Fibroblast of the aortic adventitia (primary cell): ENCODE results near the gene NIPAL1. TPM values are rescaled to one million over a fixed set of nuclear protein-coding genes. Genes with fewer than 3 reads are reported as not detected.

Experiments
- DNase-seq: peaks from one replicate; pipeline ENCODE4 v3.0.0-alpha.2; 2010; ENCODE audit warnings: low read depth
- H3K4me3 ChIP-seq: 2 replicates; pipeline ENCODE4 v1.5.1; 2011; ENCODE audit warnings: low read depth, mild to moderate bottlenecking, control low read depth, low read length, moderate library complexity
- total RNA-seq: library from RNA; depleted of rRNA; stranded (reverse); fragments of >200 nt; gene quantifications from 2 replicates; pipeline ENCODE4 v1.2.3, GENCODE V29; 2012; ENCODE audit warnings: low replicate concordance
- TF ChIP-seq, protein P1 (sequence below): IDR thresholded peaks from 2 replicates; pipeline ENCODE4 v1.5.1; 2011; ENCODE audit warnings: mild to moderate bottlenecking, low read length, control low read depth, inconsistent platforms; ENCODE audit not compliant: insufficient read depth

The NIPAL1 gene
- total RNA-seq, 1 donor = 0.90 TPM

DNA sequence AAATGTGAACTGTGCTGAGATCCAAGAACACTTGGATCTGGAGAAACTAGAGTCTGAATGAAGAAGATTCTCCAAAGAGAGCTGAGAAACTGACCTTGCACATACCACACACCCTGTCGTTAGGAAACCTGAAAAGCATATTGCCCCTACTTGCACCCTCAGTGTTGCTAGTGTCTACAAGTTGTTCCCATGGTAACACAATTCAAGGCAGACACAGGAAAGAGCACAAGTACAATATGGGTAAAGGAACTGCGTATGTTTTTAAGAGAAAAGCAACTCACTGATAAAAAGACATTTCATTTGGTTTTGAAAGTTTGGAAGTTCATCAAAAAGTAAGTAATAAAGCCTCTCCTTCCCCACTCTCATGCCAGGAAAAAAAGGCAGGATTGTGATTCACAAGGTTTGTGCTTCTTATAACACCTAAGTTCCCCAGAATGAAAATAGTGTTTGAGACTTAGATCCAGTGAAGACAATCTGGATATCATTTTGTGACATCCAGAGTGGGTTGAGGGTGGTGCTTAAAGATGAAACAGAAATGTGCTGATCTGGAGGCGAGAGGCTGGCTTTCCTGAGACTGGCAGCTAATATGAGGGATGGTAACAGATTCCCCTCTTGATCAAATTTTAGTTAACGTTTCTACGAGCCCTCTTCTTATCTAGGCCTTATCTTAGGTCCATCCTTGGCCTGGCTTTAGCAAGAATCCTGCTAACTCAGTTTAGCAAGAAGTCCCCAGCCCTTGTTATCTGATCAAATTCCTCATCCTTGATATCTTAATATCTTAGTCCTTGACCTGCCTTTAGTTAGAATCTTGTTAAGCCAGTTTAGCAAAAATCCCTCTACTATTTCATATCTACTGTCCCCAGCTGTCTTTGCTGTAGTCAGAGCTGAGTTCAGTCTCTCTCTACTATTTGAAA lies 42.3 kb downstream of the NIPAL1 start:
- TF ChIP-seq, protein P1, sequence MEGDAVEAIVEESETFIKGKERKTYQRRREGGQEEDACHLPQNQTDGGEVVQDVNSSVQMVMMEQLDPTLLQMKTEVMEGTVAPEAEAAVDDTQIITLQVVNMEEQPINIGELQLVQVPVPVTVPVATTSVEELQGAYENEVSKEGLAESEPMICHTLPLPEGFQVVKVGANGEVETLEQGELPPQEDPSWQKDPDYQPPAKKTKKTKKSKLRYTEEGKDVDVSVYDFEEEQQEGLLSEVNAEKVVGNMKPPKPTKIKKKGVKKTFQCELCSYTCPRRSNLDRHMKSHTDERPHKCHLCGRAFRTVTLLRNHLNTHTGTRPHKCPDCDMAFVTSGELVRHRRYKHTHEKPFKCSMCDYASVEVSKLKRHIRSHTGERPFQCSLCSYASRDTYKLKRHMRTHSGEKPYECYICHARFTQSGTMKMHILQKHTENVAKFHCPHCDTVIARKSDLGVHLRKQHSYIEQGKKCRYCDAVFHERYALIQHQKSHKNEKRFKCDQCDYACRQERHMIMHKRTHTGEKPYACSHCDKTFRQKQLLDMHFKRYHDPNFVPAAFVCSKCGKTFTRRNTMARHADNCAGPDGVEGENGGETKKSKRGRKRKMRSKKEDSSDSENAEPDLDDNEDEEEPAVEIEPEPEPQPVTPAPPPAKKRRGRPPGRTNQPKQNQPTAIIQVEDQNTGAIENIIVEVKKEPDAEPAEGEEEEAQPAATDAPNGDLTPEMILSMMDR = no peak
- H3K4me3 ChIP-seq = no peak overlapping the region
- no peak for DNase-seq

DNA sequence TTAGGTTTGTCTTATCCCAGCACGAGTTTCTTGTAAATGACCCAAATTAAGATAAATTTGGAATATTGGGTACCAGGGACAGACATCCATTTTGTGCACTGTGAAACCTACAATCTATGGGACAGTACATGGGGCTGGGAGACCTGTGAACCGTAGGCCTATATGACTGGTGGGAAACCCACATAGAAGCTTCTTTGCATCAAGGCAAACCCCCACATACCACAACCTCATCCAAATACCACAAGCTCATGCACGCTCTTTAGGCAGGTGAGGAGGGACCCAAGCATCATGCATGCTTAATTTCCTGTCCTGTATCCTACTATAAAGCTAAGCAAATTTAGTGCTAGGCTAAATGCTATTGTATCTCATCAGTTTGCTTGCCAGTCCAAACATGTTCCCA lies 47.8 kb downstream of the NIPAL1 start:
- no peak overlapping the region for H3K4me3 ChIP-seq
- DNase-seq = no peak
- TF ChIP-seq, protein P1 = no peak

DNA sequence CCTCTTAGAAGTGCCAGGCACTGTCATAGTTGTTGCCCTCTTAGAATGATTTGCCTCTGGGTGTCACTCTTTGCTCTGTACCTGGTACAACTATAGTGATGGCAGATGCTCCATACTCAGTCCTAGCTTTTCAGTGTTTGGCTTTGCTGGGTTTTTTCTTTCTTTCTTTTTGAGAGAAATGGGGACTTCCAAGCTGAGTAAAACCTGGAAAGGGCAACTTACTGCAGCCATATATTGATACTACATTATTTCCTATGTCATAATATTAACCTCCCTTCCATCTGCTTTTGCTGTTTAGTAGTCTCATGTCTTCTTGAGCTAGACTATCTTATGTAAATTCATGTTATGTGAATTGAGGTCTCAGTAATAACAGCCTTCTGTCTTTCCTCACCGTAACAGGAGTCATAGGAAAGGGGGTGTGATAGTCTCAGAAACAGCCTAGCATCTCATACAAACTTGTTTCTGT lies 49.0 kb downstream of the NIPAL1 start:
- DNase-seq = no peak
- H3K4me3 ChIP-seq = no peak overlapping the region
- TF ChIP-seq, protein P1 = no peak

DNA sequence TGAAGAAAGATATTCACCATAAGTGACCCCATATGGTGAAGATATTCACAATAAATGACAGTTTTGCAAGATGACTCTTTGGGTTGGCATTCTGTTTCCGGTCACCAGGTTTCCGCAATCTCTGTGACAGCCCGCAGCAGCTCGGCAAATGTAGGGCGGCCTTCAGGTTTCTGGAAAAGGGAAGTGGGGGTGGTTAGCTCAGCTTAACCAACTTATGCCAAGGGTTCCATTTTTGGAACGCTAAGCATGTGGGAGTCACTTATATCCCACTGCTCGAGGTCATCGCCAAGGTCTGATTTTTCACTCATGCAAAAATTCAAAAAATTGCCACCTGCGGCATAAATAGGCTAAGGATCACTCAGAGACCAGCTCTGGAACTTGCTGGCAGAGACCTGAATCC lies 51.0 kb downstream of the NIPAL1 start:
- DNase-seq = no peak
- H3K4me3 ChIP-seq = no peak overlapping the region
- TF ChIP-seq, protein P1 = no peak

DNA sequence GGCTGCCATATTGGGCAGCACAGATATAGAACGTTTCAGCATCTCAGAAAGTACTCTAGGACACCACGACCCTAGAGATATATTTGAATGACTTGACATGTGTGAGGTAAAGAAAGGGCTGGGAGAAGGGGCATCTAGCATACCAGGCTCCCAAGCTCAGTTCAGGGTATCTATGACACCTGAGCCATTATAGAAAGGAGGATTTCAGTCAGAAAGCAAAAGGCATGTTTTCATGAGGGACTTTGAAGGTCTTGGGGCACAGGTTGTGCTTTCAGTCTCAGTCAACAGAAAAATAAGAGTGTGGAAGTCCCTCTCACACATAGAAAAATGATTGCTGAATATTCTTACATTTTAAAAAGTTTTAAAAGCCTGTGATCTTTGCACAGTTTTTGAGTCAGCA lies 51.6 kb downstream of the NIPAL1 start:
- no peak overlapping the region for H3K4me3 ChIP-seq
- TF ChIP-seq, protein P1 = no peak
- DNase-seq = no peak

- DNase-seq = no peak
- H3K4me3 ChIP-seq = no peak overlapping the region
- TF ChIP-seq, protein P1 = no peak
Measured at GRCh38 chr4:48069026-48069425, 52.5 kb downstream of the NIPAL1 start.

GRCh38 chr4:48071191-48071590 lies 54.6 kb downstream of the NIPAL1 start:
- peak; percentile 92 for DNase-seq
- TF ChIP-seq, protein P1 = no peak
- no peak overlapping the region for H3K4me3 ChIP-seq
